MM.1S (cell line): ENCODE data around the gene CBX6.

Experiments
- DNase-seq: peaks from one replicate; pipeline ENCODE4 v3.0.0-alpha.2; 2015
- H2AFZ ChIP-seq: fragments of 300-600 bp; sonication (generic); 2 replicates; pipeline ENCODE4 v1.6.0; 2016; ENCODE audit warnings: antibody characterized with exemption, low read length
- H3F3A ChIP-seq: fragments of 300-600 bp; sonication (generic); 2 replicates; pipeline ENCODE4 v1.6.1; 2016; ENCODE audit warnings: mild to moderate bottlenecking, antibody characterized with exemption, low read length, moderate library complexity, mixed read lengths; ENCODE audit not compliant: insufficient read depth
- H3K27ac ChIP-seq: fragments of 300-600 bp; sonication (generic); 2 replicates; pipeline ENCODE4 v1.5.1; 2016; ENCODE audit warnings: mild to moderate bottlenecking, low read length
- H3K27me3 ChIP-seq: fragments of 300-600 bp; sonication (generic); replicated peaks from 2 replicates; pipeline ENCODE4 v1.6.0; 2016; ENCODE audit warnings: low read length; ENCODE audit not compliant: insufficient read depth
- H3K36me3 ChIP-seq: fragments of 300-600 bp; sonication (generic); replicated peaks from 2 replicates; pipeline ENCODE4 v1.6.1; 2016; ENCODE audit warnings: mild to moderate bottlenecking, low read length, mixed read lengths; ENCODE audit not compliant: insufficient read depth
- H3K4me1 ChIP-seq: fragments of 300-600 bp; sonication (generic); 2 replicates; pipeline ENCODE4 v1.6.1; 2016; ENCODE audit warnings: low read length, mixed read lengths
- H3K4me2 ChIP-seq: fragments of 300-600 bp; sonication (generic); 2 replicates; pipeline ENCODE4 v1.6.0; 2016; ENCODE audit warnings: low read depth, low read length
- H3K4me3 ChIP-seq: fragments of 300-600 bp; sonication (generic); 2 replicates; pipeline ENCODE4 v1.5.1; 2016; ENCODE audit warnings: low read length, mixed read lengths
- H3K79me2 ChIP-seq: fragments of 300-600 bp; sonication (generic); 2 replicates; pipeline ENCODE4 v1.6.1; 2016; ENCODE audit warnings: mixed run types, low read length, mixed read lengths
- H3K9ac ChIP-seq: fragments of 300-600 bp; sonication (generic); 2 replicates; pipeline ENCODE4 v1.6.1; 2016; ENCODE audit warnings: low read length, mixed read lengths
- H3K9me2 ChIP-seq: fragments of 300-600 bp; sonication (generic); replicated peaks from 2 replicates; pipeline ENCODE4 v1.6.1; 2016; ENCODE audit warnings: mild to moderate bottlenecking, low read length, mixed read lengths; ENCODE audit not compliant: insufficient read depth
- H3K9me3 ChIP-seq: fragments of 300-600 bp; sonication (generic); replicated peaks from 2 replicates; pipeline ENCODE4 v1.6.1; 2016; ENCODE audit warnings: mild to moderate bottlenecking, low read length, mixed read lengths; ENCODE audit not compliant: insufficient read depth
- H4K20me1 ChIP-seq: fragments of 300-600 bp; sonication (generic); 2 replicates; pipeline ENCODE4 v1.6.1; 2016; ENCODE audit warnings: mild to moderate bottlenecking, low read length, moderate library complexity, mixed read lengths; ENCODE audit not compliant: insufficient read depth
- CTCF ChIP-seq: fragments of 300-600 bp; sonication (generic); IDR thresholded peaks from 2 replicates; pipeline ENCODE4 v1.5.1; 2016; ENCODE audit warnings: antibody characterized with exemption, low read length, mixed read lengths
- EZH2 ChIP-seq: fragments of 300-600 bp; sonication (generic); optimal IDR thresholded peaks from 2 replicates; pipeline ENCODE3; 2017; ENCODE audit warnings: low read depth, mild to moderate bottlenecking, antibody characterized with exemption, low read length, mixed read lengths
- EZH2phosphoT487 ChIP-seq: fragments of 300-600 bp; sonication (generic); IDR thresholded peaks from 2 replicates; pipeline ENCODE4 v1.6.1; 2018; ENCODE audit warnings: antibody characterized with exemption, low read length

Gene CBX6

DNA sequence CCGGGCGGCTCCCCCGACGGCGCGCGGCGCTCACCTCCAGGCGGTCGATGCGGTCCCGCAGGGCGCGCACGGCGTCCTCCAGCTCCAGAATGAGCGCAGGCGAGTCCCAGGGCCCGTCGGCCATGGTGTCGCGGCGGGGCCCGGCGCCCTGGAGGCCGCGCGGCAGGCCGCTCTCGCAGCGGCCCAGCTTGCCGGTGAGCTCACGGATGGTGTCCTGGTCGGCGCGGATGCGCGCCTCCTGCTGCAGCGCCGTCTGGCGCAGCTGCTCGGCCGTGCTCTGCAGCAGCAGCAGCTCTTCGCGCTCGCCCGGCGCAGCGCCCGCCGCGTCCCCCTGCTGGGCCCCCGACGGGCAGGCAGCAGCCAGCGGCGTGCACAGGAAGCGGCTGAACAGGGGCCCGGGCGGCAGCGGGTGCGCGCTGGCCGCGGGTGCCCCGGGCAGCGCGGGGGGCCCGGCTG lies 28.8 kb downstream of the CBX6 start:
- no peak overlapping the region for H3K4me2 ChIP-seq
- H3K36me3 ChIP-seq = no peaks in the 10 kb centered on the region
- H3K4me3 ChIP-seq = no peak overlapping the region
- no peak overlapping the region for H3K27ac ChIP-seq
- no peak for DNase-seq
- H4K20me1 ChIP-seq = no peaks in the 10 kb centered on the region
- no peaks in the 10 kb centered on the region for H3K79me2 ChIP-seq
- H3K4me1 ChIP-seq = no peaks in the 10 kb centered on the region
- TF ChIP-seq CTCF = no peak
- H3F3A ChIP-seq = no peaks in the 10 kb centered on the region
- no peaks in the 10 kb centered on the region for H3K9me3 ChIP-seq
- no peaks in the 10 kb centered on the region for H3K9me2 ChIP-seq
- peaks cover 89% of the 10 kb centered on the region for H3K27me3 ChIP-seq
- H3K9ac ChIP-seq = no peak overlapping the region
- no peak overlapping the region for H2AFZ ChIP-seq

GRCh38 chr22:38842512-38843200 lies 29.4 kb downstream of the CBX6 start:
- H3K9me3 ChIP-seq = no peaks in the 10 kb centered on the region
- H3K27ac ChIP-seq = no peak overlapping the region
- no peak overlapping the region for H3K4me2 ChIP-seq
- H3K9me2 ChIP-seq = no peaks in the 10 kb centered on the region
- H4K20me1 ChIP-seq = no peaks in the 10 kb centered on the region
- no peak for DNase-seq
- no peaks in the 10 kb centered on the region for H3F3A ChIP-seq
- TF ChIP-seq EZH2phosphoT487 = no peak
- TF ChIP-seq CTCF = no peak
- no peak for TF ChIP-seq EZH2
- no peak overlapping the region for H3K9ac ChIP-seq
- no peaks in the 10 kb centered on the region for H3K4me1 ChIP-seq
- no peaks in the 10 kb centered on the region for H3K36me3 ChIP-seq
- H2AFZ ChIP-seq = no peak overlapping the region
- no peaks in the 10 kb centered on the region for H3K79me2 ChIP-seq
- peaks cover 88% of the 10 kb centered on the region for H3K27me3 ChIP-seq
- no peak overlapping the region for H3K4me3 ChIP-seq

DNA sequence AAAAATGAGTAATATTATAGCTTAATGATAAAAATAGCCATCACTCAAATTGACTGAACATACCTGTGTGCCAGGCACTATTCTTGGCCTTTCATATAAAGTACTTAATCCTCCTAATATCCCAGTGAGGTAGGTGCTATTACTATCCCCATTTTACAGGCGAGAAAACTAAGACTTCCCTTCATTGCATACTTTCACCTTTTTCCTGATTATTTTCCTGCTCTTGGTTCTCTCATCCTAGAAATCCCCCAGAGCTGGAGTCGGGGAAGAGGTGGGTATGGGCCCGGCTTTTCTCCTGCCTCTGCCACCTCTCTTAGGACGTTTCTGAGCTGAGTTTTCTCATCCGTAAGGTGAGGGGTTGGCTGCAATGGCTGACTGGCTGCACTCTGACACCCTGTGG lies 30.4 kb downstream of the CBX6 start:
- no peaks in the 10 kb centered on the region for H4K20me1 ChIP-seq
- H3K27ac ChIP-seq = no peak overlapping the region
- no peaks in the 10 kb centered on the region for H3K9me3 ChIP-seq
- H3K9ac ChIP-seq = no peak overlapping the region
- H3K27me3 ChIP-seq = peaks cover 87% of the 10 kb centered on the region
- no peak overlapping the region for H3K4me2 ChIP-seq
- H3K9me2 ChIP-seq = no peaks in the 10 kb centered on the region
- no peak for TF ChIP-seq CTCF
- no peak for TF ChIP-seq EZH2phosphoT487
- no peak for TF ChIP-seq EZH2
- no peak overlapping the region for H3K4me3 ChIP-seq
- no peak for DNase-seq
- H3K79me2 ChIP-seq = no peaks in the 10 kb centered on the region
- H2AFZ ChIP-seq = no peak overlapping the region
- no peaks in the 10 kb centered on the region for H3K36me3 ChIP-seq
- no peaks in the 10 kb centered on the region for H3F3A ChIP-seq
- no peaks in the 10 kb centered on the region for H3K4me1 ChIP-seq
